MG63 (cell line): ENCODE data around the gene KIAA0825. TPM values are rescaled to one million over a fixed set of nuclear protein-coding genes. Genes with fewer than 3 reads are reported as not detected.
"Not testable (repeated sequence)": the region's sequence is repeated elsewhere in the genome, so short reads cannot be mapped to it uniquely, and the experiment has no call there.

Experiments
- DNase-seq: peaks from one replicate; pipeline ENCODE4 v3.0.0-alpha.2; 2020
- H3K27me3 ChIP-seq: fragments of 250-450 bp; sonication (Bioruptor Pico); 2 replicates; pipeline ENCODE4 v1.5.1; 2020; ENCODE audit warnings: mild to moderate bottlenecking, moderate library complexity
- H3K36me3 ChIP-seq: fragments of 250-450 bp; sonication (Bioruptor Pico); 2 replicates; pipeline ENCODE4 v1.5.1; 2020; ENCODE audit warnings: mild to moderate bottlenecking, moderate library complexity
- H3K4me3 ChIP-seq: fragments of 250-450 bp; sonication (Bioruptor Pico); 2 replicates; pipeline ENCODE4 v1.5.1; 2020; ENCODE audit warnings: mild to moderate bottlenecking, moderate library complexity
- H3K9me3 ChIP-seq: fragments of 250-450 bp; sonication (Bioruptor Pico); 2 replicates; pipeline ENCODE4 v1.5.1; 2020; ENCODE audit warnings: mild to moderate bottlenecking, moderate library complexity
- total RNA-seq: library from RNA; depleted of rRNA; stranded (reverse); fragments of >200 nt; shearing (Covaris generic); gene quantifications from 2 replicates; pipeline ENCODE4 v1.2.3, GENCODE V29; 2014; ENCODE audit warnings: low replicate concordance

KIAA0825 gene
- total RNA-seq, 1 experiment from 2014 or later: 0.92 TPM

DNA sequence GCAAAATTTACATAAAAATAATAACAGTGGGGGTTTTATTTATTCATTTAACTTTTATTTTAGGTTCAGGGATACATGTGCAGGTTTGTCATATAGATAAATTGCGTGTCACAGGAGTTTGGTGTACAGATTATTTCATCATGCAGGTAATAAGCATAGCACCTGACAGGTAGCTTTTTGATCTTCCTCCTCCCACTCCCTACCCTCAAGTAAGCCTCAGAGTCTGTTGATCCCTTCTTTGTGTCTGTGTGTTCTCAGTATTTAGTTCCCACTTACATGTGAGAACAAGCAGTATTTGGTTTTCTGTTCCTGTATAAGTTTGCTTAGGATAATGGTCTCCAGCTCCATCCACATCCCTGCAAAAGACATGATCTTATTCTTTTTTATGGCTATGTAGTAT lies 240.3 kb downstream of the KIAA0825 start:
- Histone ChIP-seq H3K9me3 (no peaks in the 10 kb centered on the region), H3K4me3 (no peak overlapping the region), H3K27me3 (no peaks in the 10 kb centered on the region; the same call in 1 of the 2 replicates), H3K36me3 (no peaks in the 10 kb centered on the region)
- DNase-seq: no peak

DNA sequence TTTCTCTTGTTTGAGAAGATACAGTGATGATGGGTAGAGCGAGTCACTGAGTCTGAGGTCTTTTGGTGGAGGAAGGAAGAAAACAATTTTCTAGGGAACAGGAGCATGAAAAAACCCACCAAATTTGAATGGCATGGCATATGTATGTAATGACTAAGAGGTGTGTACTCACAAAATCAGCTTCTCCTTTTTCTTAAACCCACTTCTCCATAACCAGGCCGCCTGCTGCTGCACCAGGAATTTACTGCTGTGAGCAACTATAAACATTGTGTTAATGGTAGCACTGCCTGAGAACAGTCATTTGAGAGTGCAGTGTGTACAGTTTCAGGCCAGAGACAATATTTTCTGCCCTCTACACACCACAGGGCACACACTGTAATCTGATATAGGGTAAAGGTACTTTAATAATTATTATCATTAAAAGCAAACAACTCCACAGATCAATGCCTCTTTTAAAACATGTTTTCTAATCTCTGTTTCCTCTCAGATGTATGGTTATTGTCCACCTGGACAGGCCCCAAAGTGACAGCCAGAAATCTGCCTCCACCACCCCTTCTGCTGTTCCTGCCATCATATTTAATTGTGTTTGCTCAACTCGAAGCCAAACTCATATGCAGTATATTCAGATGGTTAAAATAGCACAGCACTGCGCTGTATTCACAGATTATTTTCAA lies 241.6 kb downstream of the KIAA0825 start:
- no peak for DNase-seq
- Histone ChIP-seq H3K9me3 (no peaks in the 10 kb centered on the region), H3K4me3 (no peak overlapping the region), H3K27me3 (no peaks in the 10 kb centered on the region; the same call in 1 of the 2 replicates), H3K36me3 (no peaks in the 10 kb centered on the region)

DNA sequence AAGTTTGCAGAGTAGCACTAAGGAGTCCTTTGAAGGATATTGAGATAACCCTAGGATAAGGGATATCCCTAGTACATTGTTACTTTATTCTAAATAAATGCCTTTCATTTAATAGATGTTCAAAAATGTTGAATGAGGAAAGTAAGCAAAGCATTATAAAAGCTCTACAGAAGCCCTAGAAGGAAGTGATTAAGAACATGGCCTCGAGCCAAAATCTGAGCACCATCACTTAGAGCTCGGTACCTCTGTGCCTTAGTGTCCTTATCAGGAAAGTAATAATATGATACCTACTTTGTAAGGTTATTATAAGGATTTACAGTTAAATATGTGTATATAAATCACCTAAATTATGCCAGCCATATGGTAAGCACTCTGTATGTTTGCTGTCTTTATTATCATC lies 242.6 kb downstream of the KIAA0825 start:
- DNase-seq: no peak
- no peaks in the 10 kb centered on the region; the same call in 1 of the 2 replicates for H3K27me3 ChIP-seq

DNA sequence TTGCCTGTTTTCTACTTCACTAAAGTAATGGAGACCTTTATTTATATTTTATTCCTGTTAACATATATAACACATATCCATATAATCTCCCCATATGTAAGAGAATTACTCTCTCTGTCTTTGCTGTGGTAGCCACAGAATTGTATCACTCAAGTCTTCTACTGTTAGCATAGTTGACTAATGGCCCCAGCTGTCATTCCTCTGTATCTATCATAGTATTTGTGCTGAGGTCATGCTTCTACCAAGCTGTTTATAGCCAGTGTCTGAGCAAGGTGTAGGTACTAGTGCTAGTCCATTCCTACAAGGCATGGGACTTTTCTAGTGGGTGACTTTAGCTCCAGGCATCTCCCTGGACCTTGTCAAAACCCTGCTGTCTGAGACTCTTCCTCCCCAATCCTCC lies 244.1 kb downstream of the KIAA0825 start:
- no peak for DNase-seq
- no peaks in the 10 kb centered on the region for H3K9me3 ChIP-seq
- H3K27me3 ChIP-seq: no peaks in the 10 kb centered on the region; the same call in 1 of the 2 replicates
- no peaks in the 10 kb centered on the region for H3K36me3 ChIP-seq
- H3K4me3 ChIP-seq: no peak overlapping the region

More for the DNA sequence above, 242.6 kb downstream of the KIAA0825 start:
- H3K36me3 ChIP-seq: no peaks in the 10 kb centered on the region
- no peak overlapping the region for H3K4me3 ChIP-seq
- no peaks in the 10 kb centered on the region for H3K9me3 ChIP-seq

DNA sequence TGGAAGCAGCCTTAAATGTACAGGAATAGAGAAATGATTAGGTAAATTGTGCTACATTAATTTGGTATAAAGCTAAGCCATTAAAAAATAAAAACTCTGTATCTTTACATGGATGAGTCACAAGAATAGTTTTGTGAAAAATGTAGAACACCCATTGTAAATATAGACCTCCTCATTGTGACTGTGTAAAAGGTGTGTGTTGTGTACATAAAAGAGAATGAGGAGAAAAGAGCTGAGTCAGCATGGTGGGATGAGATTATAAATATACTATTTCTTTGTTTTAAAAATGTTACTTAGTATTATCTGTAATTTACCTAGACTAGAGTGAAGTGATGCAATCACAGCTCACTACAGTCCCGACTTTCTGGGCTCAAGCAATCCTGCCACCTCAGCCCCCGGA lies 250.5 kb downstream of the KIAA0825 start:
- Histone ChIP-seq H3K27me3 (no peaks in the 10 kb centered on the region), H3K4me3 (no peak overlapping the region), H3K9me3 (0 out of 2 replicates have a peak, but pooled peaks cover 3% of the 10 kb centered on the region), H3K36me3 (no peaks in the 10 kb centered on the region)
- DNase-seq: no peak

DNA sequence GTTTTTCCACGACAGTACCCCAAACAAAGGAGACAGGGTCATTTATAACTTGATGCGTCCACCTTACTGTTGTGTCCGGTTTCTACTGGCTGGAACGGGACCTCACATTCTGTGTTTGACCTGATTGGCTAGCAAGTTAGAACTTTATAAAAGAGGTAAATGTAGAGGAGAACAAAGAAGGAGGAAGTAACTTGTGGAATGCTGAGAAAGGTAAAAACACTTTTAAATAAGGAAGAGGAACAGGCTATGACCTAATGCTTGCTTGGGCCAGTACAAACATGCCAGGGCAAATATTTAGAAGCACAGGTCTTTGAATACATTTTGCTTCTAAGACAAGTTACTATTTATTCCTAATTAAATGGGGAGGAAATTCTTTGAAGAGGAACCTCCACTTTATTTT lies 251.6 kb downstream of the KIAA0825 start:
- H3K9me3 ChIP-seq: 0 out of 2 replicates have a peak, but pooled peaks cover 3% of the 10 kb centered on the region
- H3K36me3 ChIP-seq: no peaks in the 10 kb centered on the region
- DNase-seq: no peak
- no peaks in the 10 kb centered on the region for H3K27me3 ChIP-seq
- H3K4me3 ChIP-seq: no peak overlapping the region

DNA sequence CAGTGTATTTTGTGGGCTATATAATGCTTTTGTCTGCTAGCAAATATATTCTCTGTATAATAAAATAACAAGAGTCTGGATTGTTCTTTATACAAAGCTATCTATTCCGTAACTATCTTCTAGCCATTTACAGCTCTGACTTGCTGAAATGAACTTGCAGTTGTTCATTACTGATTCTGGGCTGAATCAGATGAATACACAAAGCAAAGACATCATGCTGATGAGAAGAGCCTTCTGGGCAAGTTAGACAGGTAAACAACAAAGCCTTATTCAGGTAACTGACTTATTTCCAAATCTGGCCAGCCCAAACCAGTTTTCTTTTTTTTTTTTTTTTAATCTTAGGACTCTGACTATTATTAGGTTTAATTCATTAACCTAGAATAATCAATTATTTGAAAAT lies 255.5 kb downstream of the KIAA0825 start:
- no peak for DNase-seq
- Histone ChIP-seq H3K27me3 (no peaks in the 10 kb centered on the region), H3K36me3 (no peaks in the 10 kb centered on the region), H3K4me3 (no peak overlapping the region), H3K9me3 (0 out of 2 replicates have a peak, but pooled peaks cover 3% of the 10 kb centered on the region)

DNA sequence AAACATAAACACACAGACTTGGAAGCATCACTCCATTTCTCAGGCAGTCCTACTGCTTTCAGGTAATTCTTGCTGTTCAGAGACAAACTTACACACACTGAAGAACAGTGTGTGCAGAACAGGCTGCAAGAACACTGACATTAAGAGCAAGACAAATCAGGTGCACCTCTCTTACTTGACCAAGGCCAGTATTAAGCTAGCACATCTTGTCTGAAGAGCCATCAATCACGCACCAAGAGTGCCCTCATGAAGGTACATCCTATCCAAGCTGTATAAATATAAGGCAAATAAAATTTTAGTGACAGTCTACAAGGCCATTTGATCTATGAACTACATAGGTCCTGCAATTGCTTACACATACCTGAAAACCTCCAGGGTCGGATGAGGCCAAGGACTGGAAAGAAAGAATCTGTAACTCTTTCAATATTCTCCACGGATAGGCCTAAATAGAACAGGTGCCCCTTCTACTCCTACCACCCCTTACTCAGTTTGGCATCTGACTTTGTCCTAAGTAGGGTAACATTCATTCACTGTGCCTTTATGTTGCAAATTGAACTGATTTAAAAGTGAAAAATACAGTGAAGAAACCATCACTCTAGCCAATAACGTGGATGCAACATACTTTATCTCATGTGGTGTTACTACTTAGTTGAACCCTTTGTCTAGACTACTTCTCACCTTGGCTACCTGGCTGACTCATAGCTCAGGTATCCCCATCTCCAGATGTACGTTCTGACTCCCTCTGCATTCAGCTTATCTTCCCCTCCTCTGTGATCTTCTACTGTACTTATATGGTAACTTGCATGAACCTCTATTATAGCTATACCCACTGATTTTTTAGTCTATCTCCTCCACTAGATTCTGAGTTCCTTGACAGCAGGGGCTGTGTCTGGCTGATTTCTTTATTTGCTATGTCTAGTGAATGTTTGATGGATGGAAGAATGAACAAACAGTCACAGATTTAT lies 256.3 kb downstream of the KIAA0825 start:
- Histone ChIP-seq H3K27me3 (no peaks in the 10 kb centered on the region), H3K9me3 (0 out of 2 replicates have a peak, but pooled peaks cover 3% of the 10 kb centered on the region), H3K4me3 (no peak overlapping the region), H3K36me3 (no peaks in the 10 kb centered on the region)
- no peak for DNase-seq

DNA sequence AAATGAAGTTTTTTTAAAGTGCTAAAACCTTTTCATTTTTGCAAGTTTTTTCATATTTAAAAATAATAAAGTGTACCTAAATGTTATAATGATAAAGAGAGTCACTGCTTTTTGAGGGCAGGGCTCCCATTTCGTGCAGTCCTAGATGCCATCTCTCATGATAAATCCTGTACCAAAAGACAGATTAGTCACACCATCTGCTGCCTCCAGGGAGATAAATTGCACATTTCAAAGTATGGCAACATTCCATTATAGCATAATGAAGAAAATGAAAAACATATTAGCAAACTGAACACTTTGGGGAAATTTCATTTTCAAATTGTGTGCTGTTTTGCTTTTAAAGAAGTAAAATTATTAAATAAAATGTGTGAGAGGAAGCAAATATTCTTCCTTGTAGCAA lies 257.2 kb downstream of the KIAA0825 start:
- Histone ChIP-seq H3K9me3 (0 out of 2 replicates have a peak, but pooled peaks cover 3% of the 10 kb centered on the region), H3K4me3 (no peak overlapping the region), H3K36me3 (no peaks in the 10 kb centered on the region), H3K27me3 (no peaks in the 10 kb centered on the region)
- no peak for DNase-seq

DNA sequence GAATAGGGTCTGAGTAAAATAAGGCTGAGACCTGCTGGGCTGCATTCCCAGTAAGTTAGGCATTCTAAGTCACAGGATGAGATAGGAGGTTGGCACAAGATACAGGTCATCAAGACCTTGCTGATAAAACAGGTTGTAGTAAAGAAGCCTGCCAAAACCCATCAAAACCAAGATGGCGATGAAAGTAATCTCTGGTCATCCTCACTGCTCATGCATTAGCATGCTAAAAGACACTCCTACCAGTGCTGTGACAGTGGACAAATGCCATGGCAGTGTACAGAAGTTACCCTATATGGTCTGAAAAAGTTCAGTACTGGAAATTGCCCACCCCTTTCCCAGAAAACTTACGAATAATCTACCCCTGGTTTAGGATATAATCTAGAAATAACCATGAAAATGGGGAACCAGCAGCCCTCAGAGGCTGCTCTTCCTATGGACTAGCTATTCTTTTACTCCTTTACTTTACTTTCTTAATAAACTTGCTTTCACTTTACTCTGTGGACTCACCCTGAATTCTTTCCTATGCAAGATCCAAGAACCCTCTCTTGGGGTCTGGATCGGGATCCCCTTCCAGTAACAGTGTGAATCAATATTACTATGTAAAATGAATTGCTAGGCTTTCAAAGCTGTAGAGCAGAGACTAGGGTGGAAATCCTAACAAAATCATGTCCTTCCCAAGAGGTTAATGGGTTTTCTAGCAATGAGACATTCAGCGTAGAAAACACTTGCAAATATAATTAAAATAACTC lies 257.8 kb downstream of the KIAA0825 start:
- H3K36me3 ChIP-seq: no peaks in the 10 kb centered on the region

DNA sequence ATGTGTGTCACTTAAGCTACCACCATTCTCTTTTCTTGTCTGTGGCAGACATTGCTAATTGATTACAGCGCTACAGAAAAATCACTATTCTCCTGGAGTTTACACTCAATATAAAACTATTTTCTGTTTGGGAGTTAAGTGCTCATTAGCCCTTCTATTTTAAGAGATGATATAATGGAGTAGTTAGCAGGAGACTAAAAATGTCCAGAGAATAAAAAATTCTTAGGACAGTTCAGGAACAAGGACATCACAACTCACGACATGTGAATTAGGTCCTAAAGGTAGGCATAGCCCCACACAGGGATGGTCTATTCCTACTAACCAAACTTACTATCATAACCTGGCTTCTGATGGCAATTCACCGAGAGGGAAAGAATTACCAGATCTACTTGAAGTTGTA lies 258.5 kb downstream of the KIAA0825 start:
- Histone ChIP-seq H3K27me3 (no peaks in the 10 kb centered on the region), H3K4me3 (no peak overlapping the region), H3K9me3 (no peaks in the 10 kb centered on the region), H3K36me3 (no peaks in the 10 kb centered on the region)
- DNase-seq: no peak

More for the DNA sequence above, 257.8 kb downstream of the KIAA0825 start:
- DNase-seq: no peak
- H3K27me3 ChIP-seq: no peaks in the 10 kb centered on the region
- H3K9me3 ChIP-seq: no peaks in the 10 kb centered on the region
- H3K4me3 ChIP-seq: no peak overlapping the region

DNA sequence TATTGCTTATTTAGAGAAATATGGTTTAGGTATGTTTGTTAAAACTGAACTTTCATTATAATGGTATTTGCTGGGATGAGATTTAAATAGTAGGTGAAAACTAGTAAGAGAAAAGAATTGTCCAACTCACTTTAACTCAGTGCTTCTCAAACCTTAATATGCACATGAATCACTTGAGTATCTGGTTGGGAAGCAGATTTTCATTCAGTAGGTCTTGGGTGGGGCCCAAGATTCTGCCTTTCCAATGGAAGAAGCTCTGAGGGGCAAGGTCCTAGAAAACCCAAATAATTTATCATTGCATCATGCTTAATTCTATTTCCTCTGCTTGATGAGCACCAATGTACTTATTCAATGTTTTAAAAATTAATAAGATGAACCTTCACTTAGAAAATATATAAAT lies 262.6 kb downstream of the KIAA0825 start:
- H3K9me3 ChIP-seq: no peaks in the 10 kb centered on the region
- no peak for DNase-seq
- no peaks in the 10 kb centered on the region for H3K27me3 ChIP-seq
- H3K36me3 ChIP-seq: no peaks in the 10 kb centered on the region
- H3K4me3 ChIP-seq: no peak overlapping the region

DNA sequence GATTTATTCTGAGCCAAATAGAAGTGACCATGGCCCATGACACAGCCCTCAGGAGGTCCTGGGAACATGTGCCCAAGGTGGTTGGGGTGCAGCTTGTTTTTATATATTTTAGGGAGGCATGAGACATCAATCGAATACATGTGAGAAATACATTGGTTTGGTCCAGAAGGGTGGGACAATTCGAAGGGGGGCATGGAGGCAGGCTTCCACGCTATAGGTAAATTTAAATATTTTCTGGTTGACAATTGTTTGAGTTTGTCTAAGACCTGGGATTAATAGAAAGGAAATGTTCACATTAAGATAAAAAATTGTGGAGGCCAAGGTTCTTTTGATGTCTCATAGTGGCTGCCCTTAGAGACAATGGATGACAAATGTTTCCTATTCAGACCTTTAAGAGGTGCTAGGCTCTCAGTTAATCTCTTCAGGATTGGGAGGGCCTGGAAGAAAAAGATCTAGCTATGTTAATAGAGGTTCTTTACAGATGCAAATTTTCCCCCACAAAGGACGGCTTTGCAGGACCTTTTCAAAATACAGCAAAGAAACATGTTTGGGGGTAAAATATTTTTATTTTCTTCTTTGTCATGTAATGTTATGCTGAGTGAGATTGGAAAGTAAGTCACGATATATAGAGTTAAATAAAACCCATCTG lies 263.4 kb downstream of the KIAA0825 start:
- not testable (repeated sequence) for H3K36me3 ChIP-seq, H3K9me3 ChIP-seq, H3K4me3 ChIP-seq, H3K27me3 ChIP-seq, DNase-seq

DNA sequence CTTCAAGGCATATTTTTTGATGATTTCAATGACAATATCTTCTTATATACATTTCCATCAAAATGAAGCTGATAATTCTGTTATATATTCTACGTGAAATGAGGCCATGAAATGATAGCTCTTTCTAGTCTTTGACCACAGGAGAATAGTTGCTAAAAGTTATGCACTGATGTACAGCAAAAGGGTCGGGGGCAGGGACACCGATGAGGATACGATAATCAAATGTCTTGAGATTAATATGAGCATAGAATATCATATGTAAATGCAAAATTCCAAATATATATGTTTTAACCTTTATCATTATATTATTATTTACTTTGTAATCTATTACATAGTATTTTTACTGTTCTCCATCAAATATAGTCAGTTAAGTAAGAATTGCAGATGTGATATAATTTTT lies 264.8 kb downstream of the KIAA0825 start:
- H3K4me3 ChIP-seq: no peak overlapping the region
- no peak for DNase-seq
- H3K9me3 ChIP-seq: no peaks in the 10 kb centered on the region
- H3K27me3 ChIP-seq: no peaks in the 10 kb centered on the region
- no peaks in the 10 kb centered on the region for H3K36me3 ChIP-seq

DNA sequence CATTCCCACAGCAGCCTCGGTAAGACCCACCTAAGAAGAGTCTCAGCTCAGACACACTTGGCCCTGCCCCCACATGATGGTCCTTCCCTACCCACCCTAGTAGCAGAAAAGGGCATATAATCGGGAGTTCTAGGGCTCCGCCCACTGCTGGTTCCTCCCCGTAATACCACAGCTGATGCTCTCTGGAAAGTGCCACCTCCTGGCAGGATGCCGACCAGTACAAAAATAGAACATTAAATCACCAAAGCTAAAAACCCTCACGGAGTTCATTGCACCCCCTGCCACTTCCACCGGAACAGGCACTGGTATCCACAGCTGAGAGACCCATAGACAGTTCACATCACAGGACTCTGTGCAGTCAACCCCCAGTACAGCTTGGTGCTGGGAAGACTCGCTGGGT lies 271.3 kb downstream of the KIAA0825 start:
- no peak for DNase-seq
- Histone ChIP-seq H3K4me3 (no peak overlapping the region), H3K36me3 (no peaks in the 10 kb centered on the region), H3K9me3 (no peaks in the 10 kb centered on the region), H3K27me3 (no peaks in the 10 kb centered on the region)

DNA sequence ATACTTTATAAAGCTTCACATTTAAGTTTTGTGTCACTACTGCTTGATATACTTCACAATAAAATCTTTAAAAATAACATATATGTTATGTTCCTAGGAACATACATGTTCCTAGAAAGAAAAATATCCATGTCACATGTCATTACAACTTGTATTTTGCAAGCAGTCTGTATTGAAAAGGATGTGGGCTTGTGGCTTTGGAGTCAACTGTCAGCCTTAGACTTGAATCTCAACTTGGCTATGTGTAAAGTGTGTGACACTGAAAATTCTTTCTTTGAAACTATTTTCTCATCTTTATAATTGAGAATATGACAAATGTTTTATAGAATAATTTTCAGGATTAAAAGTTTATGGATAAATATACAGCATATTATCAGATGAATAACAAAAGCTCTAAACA lies 273.1 kb downstream of the KIAA0825 start:
- no peak for DNase-seq
- H3K36me3 ChIP-seq: no peaks in the 10 kb centered on the region
- no peaks in the 10 kb centered on the region for H3K27me3 ChIP-seq
- no peak overlapping the region for H3K4me3 ChIP-seq
- H3K9me3 ChIP-seq: no peaks in the 10 kb centered on the region
